AG04449 (cell line): ENCODE measurements around the gene SELENOO.

Source experiments
- CTCF ChIA-PET: fragments of 350-600 bp; formaldehyde crosslinking; extraction: SDS; loops from one replicate; lab custom pipeline; 2021; ENCODE audit warnings: antibody characterized with exemption; lab: Yijun Ruan, JAX
- POLR2A ChIA-PET: fragments of 400-600, 350-600 bp; formaldehyde crosslinking; extraction: SDS; loops from one replicate; lab custom pipeline; 2020; ENCODE audit warnings: antibody characterized with exemption, inconsistent platforms; lab: Yijun Ruan, JAX
- DNase-seq: peaks from one replicate; pipeline ENCODE4 v3.0.0-alpha.2; 2010; ENCODE audit warnings: low read depth, low spot score
- H3K4me3 ChIP-seq: 2 replicates; pipeline ENCODE4 v1.5.1; 2011; ENCODE audit warnings: low read depth, mild to moderate bottlenecking, control low read depth, low read length
- TF ChIP-seq, protein P1 (sequence below): IDR thresholded peaks from one replicate; pipeline ENCODE4 v1.5.1; 2011; ENCODE audit warnings: mild to moderate bottlenecking, moderate library complexity, low read length, control low read depth, inconsistent platforms; ENCODE audit not compliant: insufficient read depth; ENCODE audit errors: missing control alignments

SELENOO gene

DNA sequence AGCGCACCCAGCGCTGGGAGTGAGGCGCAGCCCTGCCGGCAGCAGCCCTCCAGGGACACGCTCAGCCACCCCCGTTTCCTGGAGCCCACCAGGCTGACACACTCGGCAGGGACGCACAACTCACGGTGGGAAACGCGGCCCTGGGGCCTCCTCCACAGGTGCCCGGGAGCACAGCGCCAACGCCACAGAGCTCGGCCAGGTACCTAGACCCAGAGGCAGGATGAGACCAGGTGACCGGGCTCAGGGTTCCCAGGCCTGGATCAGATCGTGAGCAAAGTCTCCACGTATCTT lies 26.0 kb downstream of the SELENOO start:
- TF ChIP-seq, protein P1, sequence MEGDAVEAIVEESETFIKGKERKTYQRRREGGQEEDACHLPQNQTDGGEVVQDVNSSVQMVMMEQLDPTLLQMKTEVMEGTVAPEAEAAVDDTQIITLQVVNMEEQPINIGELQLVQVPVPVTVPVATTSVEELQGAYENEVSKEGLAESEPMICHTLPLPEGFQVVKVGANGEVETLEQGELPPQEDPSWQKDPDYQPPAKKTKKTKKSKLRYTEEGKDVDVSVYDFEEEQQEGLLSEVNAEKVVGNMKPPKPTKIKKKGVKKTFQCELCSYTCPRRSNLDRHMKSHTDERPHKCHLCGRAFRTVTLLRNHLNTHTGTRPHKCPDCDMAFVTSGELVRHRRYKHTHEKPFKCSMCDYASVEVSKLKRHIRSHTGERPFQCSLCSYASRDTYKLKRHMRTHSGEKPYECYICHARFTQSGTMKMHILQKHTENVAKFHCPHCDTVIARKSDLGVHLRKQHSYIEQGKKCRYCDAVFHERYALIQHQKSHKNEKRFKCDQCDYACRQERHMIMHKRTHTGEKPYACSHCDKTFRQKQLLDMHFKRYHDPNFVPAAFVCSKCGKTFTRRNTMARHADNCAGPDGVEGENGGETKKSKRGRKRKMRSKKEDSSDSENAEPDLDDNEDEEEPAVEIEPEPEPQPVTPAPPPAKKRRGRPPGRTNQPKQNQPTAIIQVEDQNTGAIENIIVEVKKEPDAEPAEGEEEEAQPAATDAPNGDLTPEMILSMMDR, result no peak
- POLR2A ChIA-PET, result no interaction called here

DNA sequence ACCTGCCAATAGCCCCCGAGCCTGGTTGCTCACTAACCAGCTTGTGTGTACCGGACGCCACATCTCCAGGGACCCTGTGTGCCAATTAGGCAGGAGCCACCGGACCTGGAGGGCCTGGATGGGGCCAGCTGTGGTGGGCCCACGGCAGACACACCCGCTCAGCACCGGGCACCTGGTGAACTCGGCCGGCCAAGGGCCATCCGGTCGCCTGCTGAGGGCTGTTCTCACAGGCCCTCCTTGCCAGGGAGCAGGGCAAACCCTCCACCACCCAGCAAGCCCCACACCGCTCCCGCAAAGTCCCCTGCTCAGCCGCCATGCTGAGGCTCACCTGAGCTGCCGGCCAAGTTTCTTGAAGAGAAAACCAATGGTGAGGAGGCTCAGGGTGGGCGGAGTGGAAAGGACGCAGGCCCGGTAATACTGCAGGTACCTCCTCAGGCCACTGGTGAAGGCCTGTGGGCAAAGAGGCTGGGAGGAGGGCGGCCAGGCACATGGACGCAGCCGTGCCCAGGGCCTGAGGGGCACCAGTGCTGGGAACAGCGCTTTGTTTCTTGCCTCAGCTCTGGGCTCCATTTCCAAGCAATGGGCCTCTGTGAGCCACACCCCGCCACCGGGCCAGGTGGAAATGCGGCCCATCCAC lies 26.9 kb downstream of the SELENOO start:
- ChIA-PET CTCF (interaction anchor here (1.0 to 1.7 kb wide), 2 partner anchors 13 to 15 kb away, joined by 4 to 6 read pairs; no protein-coding TSS in a partner anchor), POLR2A (interaction anchor here (0.8 kb wide), 2 partner anchors 12 to 13 kb away, joined by 3 read pairs; no protein-coding TSS in a partner anchor)
- TF ChIP-seq, protein P1, result no peak
- DNase-seq, result no peak
- no peak overlapping the region for H3K4me3 ChIP-seq

More for the DNA sequence above, 26.0 kb downstream of the SELENOO start:
- no peak overlapping the region for H3K4me3 ChIP-seq
- DNase-seq, result no peak
- CTCF ChIA-PET, result interaction anchor here (1.0 to 2.7 kb wide), 3 partner anchors 10 to 16 kb away, joined by 4 to 13 read pairs (median 6); no protein-coding TSS in a partner anchor

DNA sequence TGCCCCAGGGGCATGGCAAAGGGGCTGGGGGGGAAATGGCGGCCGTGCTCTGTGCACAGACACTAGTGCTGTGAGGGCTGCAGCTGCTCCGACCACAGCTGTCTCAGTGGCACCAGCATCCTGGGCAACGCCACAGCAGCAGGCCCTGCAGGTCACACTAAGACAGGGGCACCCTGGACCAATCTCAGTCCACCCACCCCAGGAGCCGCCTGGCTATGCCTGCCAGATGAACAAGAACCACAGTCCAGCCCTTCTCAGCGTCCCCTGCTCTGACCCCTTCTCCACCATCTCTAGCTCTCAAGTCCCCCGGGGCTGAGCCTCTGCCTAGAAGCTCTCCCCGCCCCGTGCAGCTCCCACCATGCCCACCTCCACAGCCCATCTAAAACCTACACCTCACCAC lies 27.6 kb downstream of the SELENOO start:
- DNase-seq, result no peak
- ChIA-PET CTCF (interaction anchor here (0.7 to 1.7 kb wide), 2 partner anchors 9 to 12 kb away, joined by 3 to 6 read pairs; no protein-coding TSS in a partner anchor), POLR2A (interaction anchor here (0.8 kb wide), 2 partner anchors 11 to 14 kb away, joined by 3 read pairs; no protein-coding TSS in a partner anchor)
- H3K4me3 ChIP-seq, result no peak overlapping the region
- TF ChIP-seq, protein P1, result no peak

DNA sequence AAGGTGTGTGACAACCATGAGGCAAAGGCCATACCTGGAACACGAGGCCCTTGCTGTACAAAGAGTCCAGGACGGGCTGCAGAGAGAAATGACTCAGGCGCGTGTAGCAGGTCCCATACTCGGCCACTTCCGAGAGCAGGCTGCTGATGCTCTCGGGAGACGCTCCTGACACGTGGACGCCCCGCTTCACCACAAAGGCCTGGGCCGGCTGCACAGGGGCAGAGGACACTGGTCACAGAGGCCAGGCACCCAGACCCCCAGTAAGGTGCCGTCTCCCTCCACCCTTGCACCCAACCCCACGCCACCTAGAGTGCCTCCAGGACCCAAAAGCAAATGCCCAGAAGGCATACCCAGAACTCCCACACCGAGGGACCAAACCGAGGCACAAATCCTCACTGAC lies 28.6 kb downstream of the SELENOO start:
- DNase-seq, result no peak
- CTCF ChIA-PET, result interaction anchor here (4.4 kb wide), 1 partner anchor 12 kb away, joined by 34 read pairs; no protein-coding TSS in a partner anchor
- POLR2A ChIA-PET, result no interaction called here
- TF ChIP-seq, protein P1, result no peak
- no peak overlapping the region for H3K4me3 ChIP-seq

DNA sequence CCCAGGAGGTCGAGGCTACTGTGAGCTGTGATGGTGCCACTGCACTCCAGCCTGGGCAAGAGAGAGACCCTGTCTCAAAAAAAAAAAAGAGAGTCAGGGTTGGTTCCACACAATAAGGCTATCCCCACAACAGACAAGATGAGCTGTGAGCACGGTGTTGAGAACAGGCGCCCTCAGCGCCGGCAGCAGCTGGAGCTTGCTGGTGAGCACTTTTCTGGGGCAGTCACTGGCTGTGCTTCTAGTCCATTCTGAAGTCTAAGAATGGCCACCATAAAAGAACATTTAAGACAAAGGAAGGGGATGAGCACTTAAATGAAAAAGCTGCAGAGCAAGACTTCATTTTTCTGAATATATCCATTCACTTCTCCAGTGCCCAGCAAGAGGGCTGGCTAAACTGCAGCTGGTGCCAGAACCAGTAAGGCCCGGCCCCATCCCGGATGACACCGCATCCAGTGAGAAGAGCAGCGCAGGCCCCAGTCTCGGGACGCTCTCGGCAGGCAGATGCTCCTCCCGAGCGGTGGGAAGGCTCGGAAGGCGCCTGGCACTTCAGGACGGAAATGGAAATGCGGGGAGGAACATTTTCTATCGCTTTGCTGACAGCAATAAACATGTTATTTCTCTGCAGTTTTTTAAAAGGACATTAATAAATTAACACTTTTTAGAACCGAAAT lies 31.8 kb downstream of the SELENOO start:
- ChIA-PET POLR2A (no interaction called here), CTCF (interaction anchor here (1.0 to 4.4 kb wide), 3 partner anchors 9 to 302 kb away, joined by 3 to 34 read pairs (median 3); no protein-coding TSS in a partner anchor)
- H3K4me3 ChIP-seq, result no peak overlapping the region
- TF ChIP-seq, protein P1, result no peak
- DNase-seq, result no peak

DNA sequence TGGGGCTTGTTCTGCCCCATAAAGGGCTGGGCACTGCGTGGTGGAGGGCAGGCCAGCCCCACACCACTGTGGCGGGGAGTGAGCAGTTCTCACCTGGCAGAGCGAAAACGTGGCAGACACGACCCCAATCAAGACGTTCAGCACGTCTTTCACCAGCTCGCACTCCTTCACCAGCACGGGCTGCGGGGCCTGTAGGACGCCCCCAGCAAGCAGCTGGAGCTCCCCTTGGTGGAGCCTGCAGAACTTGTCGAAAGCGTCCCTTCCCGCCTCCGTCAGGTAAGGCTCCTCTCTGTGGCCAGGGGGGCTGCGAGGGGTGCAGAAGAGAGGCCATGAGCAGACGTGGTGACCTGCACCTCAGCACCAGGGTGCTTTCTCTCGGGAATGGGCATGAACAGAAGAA lies 32.4 kb downstream of the SELENOO start:
- TF ChIP-seq, protein P1, result no peak
- H3K4me3 ChIP-seq, result no peak overlapping the region
- POLR2A ChIA-PET, result no interaction called here
- no peak for DNase-seq
- CTCF ChIA-PET, result interaction anchor here (1.2 to 4.4 kb wide), 2 partner anchors 8 to 24 kb away, joined by 3 to 34 read pairs; no protein-coding TSS in a partner anchor
